GM21447 (cell line): ENCODE measurements around the gene PTGR3.
"Not testable (repeated sequence)": the region's sequence is repeated elsewhere in the genome, so short reads cannot be mapped to it uniquely, and the experiment has no call there.

ENCODE experiments used
- ATAC-seq: cut with Tn5 transposase; IDR thresholded peaks from one replicate; pipeline ENCODE4 v1.9.1; 2021; ENCODE audit not compliant: unreplicated experiment

The PTGR3 gene

DNA sequence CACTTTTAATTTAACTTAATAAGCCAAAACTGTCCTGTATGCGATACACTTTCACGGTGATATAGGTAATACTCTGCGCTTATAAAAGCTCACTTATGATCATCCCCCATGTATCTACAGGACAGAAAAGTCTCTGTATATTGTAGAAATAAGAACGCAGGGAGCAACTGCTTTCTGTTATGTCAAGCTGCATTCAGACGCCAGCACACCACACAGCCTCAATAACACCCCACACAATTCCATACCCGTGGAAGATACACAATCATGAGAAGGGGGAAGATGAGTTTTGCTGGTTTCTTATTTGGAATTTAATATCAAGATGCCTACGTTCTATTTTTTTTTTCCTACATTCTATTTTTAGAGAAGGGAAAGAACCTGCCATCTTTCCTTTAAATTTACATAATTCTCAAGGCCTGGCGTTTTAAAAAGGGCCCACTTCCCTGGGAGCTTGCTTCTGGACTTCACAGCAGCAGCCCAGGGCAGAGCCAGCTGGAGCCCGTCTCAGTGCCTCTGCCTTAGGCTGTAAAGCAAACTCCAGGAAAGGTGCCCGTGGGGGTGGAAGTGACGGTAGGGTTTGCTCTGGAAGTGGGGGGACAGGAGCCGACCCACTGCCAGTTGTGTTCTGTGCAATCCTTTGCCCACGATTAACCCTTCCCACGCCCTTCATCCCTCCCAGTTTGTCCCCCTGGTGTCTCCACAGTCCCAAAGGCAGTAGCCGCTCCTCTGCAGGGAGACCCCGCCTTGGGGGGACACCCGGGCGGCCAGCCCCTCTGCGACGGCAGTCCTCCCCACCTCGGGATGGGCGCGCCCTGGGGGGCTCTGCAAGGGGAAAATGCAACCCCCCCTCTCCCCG lies 5.3 kb downstream of the PTGR3 start:
- no peak for ATAC-seq

DNA sequence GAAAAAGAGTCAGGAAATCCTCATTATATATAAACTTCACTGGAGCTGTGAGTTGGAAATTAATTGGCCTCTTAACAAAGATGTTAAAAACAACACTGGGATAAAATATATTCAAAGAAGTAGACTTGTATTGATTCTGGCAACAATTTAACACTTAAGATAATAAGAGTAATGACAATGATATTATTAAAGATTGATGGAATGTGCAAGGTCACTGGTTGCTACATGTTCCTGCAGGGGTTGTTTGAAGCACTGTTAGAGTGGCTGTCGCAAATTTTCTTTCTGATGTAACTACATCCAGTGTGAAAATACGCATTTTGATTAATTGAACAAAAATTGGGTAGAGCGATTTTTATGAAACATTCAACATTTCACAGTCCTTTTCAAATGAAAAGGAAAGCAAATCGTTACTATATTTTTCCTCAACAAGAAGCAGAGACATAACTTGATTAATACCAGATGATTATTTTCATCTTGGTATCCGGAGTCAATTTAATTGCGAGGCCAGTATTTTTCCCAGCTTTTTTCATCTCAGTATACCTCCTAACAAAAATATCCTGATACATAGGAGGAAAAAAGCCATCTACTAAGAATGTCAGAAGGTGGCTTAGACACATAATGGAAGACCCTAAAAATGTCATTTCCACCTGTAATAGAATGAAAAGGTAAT lies 6.1 kb downstream of the PTGR3 start:
- ATAC-seq: no peak

- ATAC-seq: no peak
These were observed 7.4 kb downstream of the PTGR3 start for GRCh38 chr18:75201282-75202270.

GRCh38 chr18:75200605-75201280 lies 8.2 kb downstream of the PTGR3 start:
- ATAC-seq: no peak

DNA sequence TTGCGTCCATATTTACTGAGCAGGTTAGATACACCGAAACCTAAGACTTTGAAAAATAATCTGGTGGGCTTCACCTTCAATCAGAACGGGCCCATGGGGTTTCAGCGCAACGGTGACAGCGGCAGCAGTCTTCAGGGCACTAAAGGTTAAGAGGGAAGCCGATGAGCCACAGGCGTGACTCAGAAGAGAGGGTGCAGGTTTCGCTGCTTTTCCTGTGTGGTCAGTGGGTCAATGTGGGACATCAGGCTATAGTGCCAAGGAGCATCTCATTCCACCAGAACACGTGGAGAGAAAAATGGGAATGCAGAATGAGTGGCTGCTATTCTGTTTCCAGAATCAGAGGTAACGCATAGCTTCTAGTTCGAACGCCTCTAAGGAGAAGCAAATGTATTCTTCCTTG lies 8.9 kb downstream of the PTGR3 start:
- no peak for ATAC-seq

- ATAC-seq: no peak
These were observed 9.6 kb downstream of the PTGR3 start for GRCh38 chr18:75199327-75199726.

GRCh38 chr18:75198036-75198435 lies 10.9 kb downstream of the PTGR3 start:
- no peak for ATAC-seq

GRCh38 chr18:75192899-75193298 lies 16.0 kb downstream of the PTGR3 start:
- no peak for ATAC-seq

GRCh38 chr18:75189696-75190095 lies 19.2 kb downstream of the PTGR3 start:
- no peak for ATAC-seq

DNA sequence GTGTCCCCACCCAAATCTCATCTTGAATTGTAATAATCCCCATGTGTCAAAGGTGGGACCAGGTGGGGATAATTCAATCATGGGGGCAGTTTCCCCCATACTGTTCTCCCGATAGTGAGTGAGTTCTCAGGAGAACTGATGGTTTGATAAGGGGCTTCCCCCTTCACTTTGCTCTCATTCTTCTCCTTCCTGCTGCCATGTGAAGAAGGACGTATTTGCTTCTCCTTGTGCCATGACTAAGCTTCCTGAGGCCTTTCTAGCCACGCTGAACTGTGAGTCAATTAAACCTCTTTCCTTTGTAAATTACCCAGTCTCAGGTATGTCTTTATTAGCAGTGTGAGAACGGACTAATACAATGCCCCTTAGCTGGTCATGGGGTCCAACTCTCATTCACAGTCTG lies 21.2 kb downstream of the PTGR3 start:
- ATAC-seq: not testable (repeated sequence)

DNA sequence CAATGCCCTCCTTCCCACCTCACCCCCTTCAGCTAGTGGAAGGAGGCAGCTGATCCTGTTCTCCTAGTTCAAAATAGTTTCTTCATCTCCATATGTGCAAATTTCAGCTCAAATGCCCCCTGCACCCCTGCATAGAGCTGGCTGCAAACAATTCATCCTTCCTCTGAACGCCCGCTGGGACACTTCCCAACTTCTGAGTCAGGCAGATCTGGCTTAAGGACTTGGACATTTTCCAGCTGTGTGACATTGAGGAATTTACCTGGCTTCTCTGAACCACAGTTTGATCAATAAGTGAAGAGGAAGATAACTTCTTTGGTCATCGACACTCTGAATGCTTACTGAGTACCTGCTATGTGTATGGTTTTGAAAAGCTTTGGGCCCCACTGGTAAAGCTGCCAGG lies 23.5 kb downstream of the PTGR3 start:
- no peak for ATAC-seq

GRCh38 chr18:75183973-75184493 lies 24.9 kb downstream of the PTGR3 start:
- no peak for ATAC-seq

DNA sequence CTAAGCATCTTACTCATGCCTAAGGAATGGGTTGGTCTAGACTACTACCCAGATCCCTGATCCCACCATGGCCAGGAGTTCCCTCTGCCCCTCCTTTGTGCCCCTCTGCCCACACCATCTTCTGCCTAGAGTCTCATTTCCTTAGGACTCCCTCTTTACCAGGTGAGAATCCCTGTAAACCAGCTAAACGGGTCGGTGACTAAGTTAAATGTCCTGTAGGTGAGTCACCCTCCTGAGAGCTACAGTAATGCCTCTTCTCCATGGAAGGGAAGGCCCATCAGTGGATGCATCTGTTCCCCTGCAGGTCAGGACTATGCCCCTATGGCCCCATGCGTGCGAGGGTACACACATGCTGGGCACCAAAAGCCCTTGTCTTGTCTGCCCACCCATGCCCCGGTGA lies 25.4 kb downstream of the PTGR3 start:
- ATAC-seq: no peak

DNA sequence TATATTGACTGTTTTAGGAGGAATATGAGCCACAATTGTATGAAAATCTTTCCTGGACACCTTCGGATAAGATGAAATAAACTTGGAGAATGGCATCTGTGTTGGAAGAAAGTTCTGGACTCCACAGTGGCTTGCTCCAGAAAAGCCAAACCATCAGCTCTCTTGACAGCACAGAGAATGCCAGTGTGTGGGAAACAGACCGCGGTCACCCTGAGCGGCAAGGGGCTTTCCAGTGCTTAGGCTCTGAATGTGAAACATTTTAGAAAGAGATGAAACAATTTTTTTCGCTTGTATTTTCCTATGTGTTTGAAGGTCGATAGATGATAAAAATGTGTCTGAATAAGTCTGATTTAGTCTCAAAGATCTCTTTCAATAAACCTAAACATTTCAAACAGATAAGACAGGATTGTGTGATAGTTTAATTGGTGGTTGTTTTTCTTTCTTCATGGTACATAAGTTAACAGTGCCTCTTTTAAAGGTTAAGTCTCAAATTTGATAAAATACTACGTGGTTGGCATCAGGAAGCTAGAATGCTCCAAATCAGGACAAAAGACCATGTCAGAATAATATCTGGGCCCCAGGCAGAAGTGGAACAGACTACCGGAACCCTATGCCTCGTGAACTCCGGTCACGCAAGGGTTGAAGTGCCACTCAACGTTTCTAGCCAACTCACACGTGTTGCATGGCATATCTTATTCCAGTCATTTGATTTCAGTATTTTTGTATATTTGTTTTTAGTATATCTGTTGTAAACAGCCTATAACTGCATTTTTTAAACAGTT lies 28.9 kb downstream of the PTGR3 start:
- ATAC-seq: no peak

GRCh38 chr18:75178376-75178775 lies 30.6 kb downstream of the PTGR3 start:
- no peak for ATAC-seq

- ATAC-seq: no peak
These were observed 32.1 kb downstream of the PTGR3 start for GRCh38 chr18:75176849-75177248.

- ATAC-seq: no peak
These were observed 35.2 kb downstream of the PTGR3 start for GRCh38 chr18:75173738-75174137.

DNA sequence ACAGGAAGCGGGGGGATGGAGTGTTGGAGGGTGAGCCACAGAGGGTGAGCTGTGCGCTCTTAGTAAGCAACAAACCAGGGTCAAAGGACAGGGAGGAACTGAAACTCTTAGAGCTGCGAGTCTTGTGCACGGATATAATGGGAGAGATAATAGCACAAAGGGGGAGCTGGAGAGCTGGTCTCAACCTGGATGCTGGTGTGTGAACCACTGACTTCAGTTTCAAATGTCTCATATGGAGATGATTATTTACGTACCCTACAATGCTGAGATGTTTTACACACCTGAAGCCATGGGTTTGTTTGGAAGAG lies 35.9 kb downstream of the PTGR3 start:
- peak; percentile 100 for ATAC-seq

DNA sequence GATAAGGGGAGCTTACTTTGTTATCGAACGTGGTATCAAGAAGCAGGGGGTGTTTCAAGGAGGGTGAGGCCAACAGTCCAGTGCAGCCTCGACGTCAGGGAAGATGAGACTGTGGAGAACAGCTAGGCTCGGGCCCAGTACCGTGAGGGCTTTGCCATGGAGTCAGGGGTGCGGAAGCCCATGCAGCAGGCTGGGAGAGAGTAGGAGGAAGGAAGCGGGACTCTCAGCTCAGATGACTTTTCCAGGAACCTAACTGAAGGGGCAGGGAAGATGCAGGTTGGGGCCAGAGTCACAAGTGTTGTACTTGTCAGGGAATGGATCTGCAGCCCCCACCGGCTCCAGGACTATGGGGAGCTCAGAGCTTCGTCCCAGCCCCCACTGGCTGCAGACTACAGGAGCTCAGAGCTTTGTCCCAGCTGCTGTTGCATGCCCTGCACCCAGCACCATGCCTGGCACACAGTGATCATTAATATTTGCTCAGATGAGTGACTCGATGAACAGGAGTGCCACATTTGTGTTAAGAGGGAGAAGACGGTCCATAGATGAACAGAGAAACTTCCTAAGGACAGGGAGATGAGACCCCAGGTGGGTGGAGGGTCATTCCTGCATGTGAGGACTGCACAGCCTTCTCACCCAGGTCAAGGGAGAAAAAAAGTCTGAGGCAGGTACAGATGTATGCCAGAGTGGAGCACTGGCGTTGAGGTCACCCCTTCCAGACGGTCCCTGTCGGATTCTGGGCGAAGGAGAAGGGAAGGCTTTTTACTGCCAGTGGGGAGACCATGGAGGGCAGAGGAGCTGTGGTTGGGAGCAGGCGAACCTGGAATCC lies 36.4 kb downstream of the PTGR3 start:
- ATAC-seq: no peak
